HG03045 (cell line): ENCODE results near the gene MED8.

ENCODE experiments used
- ATAC-seq: cut with Tn5 transposase; IDR thresholded peaks from one replicate; pipeline ENCODE4 v1.9.1; 2021; ENCODE audit warnings: mild to moderate bottlenecking, moderate library complexity; ENCODE audit not compliant: unreplicated experiment

MED8 gene

GRCh38 chr1:43339584-43340232 lies 49.9 kb downstream of the MED8 start:
- no peak for ATAC-seq

- ATAC-seq, result no peak
Observed at GRCh38 chr1:43338001-43338400, 51.6 kb downstream of the MED8 start.

- no peak for ATAC-seq
Observed at GRCh38 chr1:43337588-43337987, 52.0 kb downstream of the MED8 start, which contains the start of gene MPL. Gene MPL (plus strand): TSS chr1:43337818. CDS start chr1:43337849, 31 bp downstream.

- ATAC-seq, result no peak
Observed at GRCh38 chr1:43334453-43335205, 55.0 kb downstream of the MED8 start.
